HG02759 (cell line): ENCODE measurements around the gene STK25.
A peak's percentile ranks its signal among the peaks of the same experiment; 100 is the strongest.
"Not testable (repeated sequence)": the region's sequence is repeated elsewhere in the genome, so short reads cannot be mapped to it uniquely, and the experiment has no call there.

Experiments used
- ATAC-seq: cut with Tn5 transposase; IDR thresholded peaks from one replicate; pipeline ENCODE4 v1.9.1; 2021; ENCODE audit warnings: mild to moderate bottlenecking, moderate library complexity; ENCODE audit not compliant: unreplicated experiment

Gene STK25

GRCh38 chr2:241511091-241511741, 2.8 kb upstream of the STK25 start:
- ATAC-seq, result no peak

GRCh38 chr2:241509155-241509784, 886 bp upstream of the STK25 start:
- ATAC-seq, result no peak

GRCh38 chr2:241507430-241508239, 749 bp downstream of the STK25 start:
- ATAC-seq, result peak; percentile 19

- no peak for ATAC-seq
Observed at GRCh38 chr2:241506793-241507429, 1.5 kb downstream of the STK25 start.

GRCh38 chr2:241506317-241506716, 2.1 kb downstream of the STK25 start:
- not testable (repeated sequence) for ATAC-seq

GRCh38 chr2:241505781-241506201, 2.6 kb downstream of the STK25 start:
- no peak for ATAC-seq

- ATAC-seq, result no peak
Observed at GRCh38 chr2:241505086-241505780, 3.2 kb downstream of the STK25 start.

GRCh38 chr2:241503776-241504392, 4.5 kb downstream of the STK25 start:
- no peak for ATAC-seq

- no peak for ATAC-seq
Observed at GRCh38 chr2:241502281-241502680, 6.1 kb downstream of the STK25 start.

- ATAC-seq, result no peak
Observed at GRCh38 chr2:241501551-241501950, 6.8 kb downstream of the STK25 start.

- ATAC-seq, result no peak
Observed at GRCh38 chr2:241501099-241501541, 7.3 kb downstream of the STK25 start.

- ATAC-seq, result no peak
Observed at GRCh38 chr2:241500431-241500975, 7.9 kb downstream of the STK25 start.

- no peak for ATAC-seq
Observed at GRCh38 chr2:241500016-241500415, 8.4 kb downstream of the STK25 start.

GRCh38 chr2:241499146-241499965, 9.0 kb downstream of the STK25 start:
- ATAC-seq, result no peak

GRCh38 chr2:241498115-241499070, 10.0 kb downstream of the STK25 start:
- no peak for ATAC-seq

- no peak for ATAC-seq
Observed at GRCh38 chr2:241496904-241497877, 11.2 kb downstream of the STK25 start.
